22Rv1 (cell line): ENCODE results near the gene TAOK2.

Experiments
- CTCF ChIP-seq: fragments of 450-650 bp; IDR thresholded peaks from 2 replicates; pipeline ENCODE4 v1.5.1; 2017; ENCODE audit warnings: mild to moderate bottlenecking
- ZFX ChIP-seq: fragments of 450-650 bp; IDR thresholded peaks from 2 replicates; pipeline ENCODE4 v1.6.1; 2017; ENCODE audit warnings: antibody characterized with exemption, borderline replicate concordance

- TF ChIP-seq CTCF, result no peak
- TF ChIP-seq ZFX, result no peak
Measured at GRCh38 chr16:30009085-30009862, 35.6 kb downstream of the TAOK2 start.
